HG03135 (cell line): ENCODE results near the gene FRMPD4.

Source experiments
- ATAC-seq: cut with Tn5 transposase; IDR thresholded peaks from one replicate; pipeline ENCODE4 v1.9.1; 2021; ENCODE audit warnings: mild to moderate bottlenecking, moderate library complexity; ENCODE audit not compliant: unreplicated experiment

FRMPD4 gene

GRCh38 chrX:12292996-12293765 is 154.9 kb downstream of the FRMPD4 start:
- ATAC-seq, result no peak

GRCh38 chrX:12297353-12297752 is 159.1 kb downstream of the FRMPD4 start:
- no peak for ATAC-seq

GRCh38 chrX:12301288-12301687 is 163.0 kb downstream of the FRMPD4 start:
- no peak for ATAC-seq

GRCh38 chrX:12304261-12304660 is 166.0 kb downstream of the FRMPD4 start:
- no peak for ATAC-seq

GRCh38 chrX:12307961-12308360 is 169.7 kb downstream of the FRMPD4 start:
- no peak for ATAC-seq

- ATAC-seq, result no peak
Observed at GRCh38 chrX:12308420-12308819, 170.1 kb downstream of the FRMPD4 start.

GRCh38 chrX:12309040-12309743 is 170.9 kb downstream of the FRMPD4 start:
- no peak for ATAC-seq

GRCh38 chrX:12309744-12310076 is 171.4 kb downstream of the FRMPD4 start:
- no peak for ATAC-seq

- ATAC-seq, result no peak
Observed at GRCh38 chrX:12314651-12315050, 176.4 kb downstream of the FRMPD4 start.

GRCh38 chrX:12315526-12315925 is 177.3 kb downstream of the FRMPD4 start:
- no peak for ATAC-seq

GRCh38 chrX:12319003-12319519 is 180.8 kb downstream of the FRMPD4 start:
- no peak for ATAC-seq

- no peak for ATAC-seq
Observed at GRCh38 chrX:12319992-12320391, 181.7 kb downstream of the FRMPD4 start.

GRCh38 chrX:12322031-12322430 is 183.8 kb downstream of the FRMPD4 start:
- ATAC-seq, result no peak

- ATAC-seq, result no peak
Observed at GRCh38 chrX:12325171-12325570, 186.9 kb downstream of the FRMPD4 start.

GRCh38 chrX:12327836-12328235 is 189.6 kb downstream of the FRMPD4 start:
- ATAC-seq, result no peak

- no peak for ATAC-seq
Observed at GRCh38 chrX:12329476-12329875, 191.2 kb downstream of the FRMPD4 start.

- ATAC-seq, result no peak
Observed at GRCh38 chrX:12330841-12331240, 192.6 kb downstream of the FRMPD4 start.

GRCh38 chrX:12332786-12333347 is 194.6 kb downstream of the FRMPD4 start:
- no peak for ATAC-seq

GRCh38 chrX:12339921-12340320 is 201.6 kb downstream of the FRMPD4 start:
- no peak for ATAC-seq

GRCh38 chrX:12344954-12345353 is 206.7 kb downstream of the FRMPD4 start:
- ATAC-seq, result no peak

GRCh38 chrX:12349201-12349600 is 210.9 kb downstream of the FRMPD4 start:
- no peak for ATAC-seq

- no peak for ATAC-seq
Observed at GRCh38 chrX:12352922-12353321, 214.6 kb downstream of the FRMPD4 start.
